Measurements from ENCODE around the gene ZC3H18. TPM values are rescaled to one million over a fixed set of nuclear protein-coding genes. Genes with fewer than 3 reads are reported as not detected.
"Not testable (repeated sequence)": the region's sequence is repeated elsewhere in the genome, so short reads cannot be mapped to it uniquely, and the experiment has no call there.

Gene ZC3H18
- total RNA-seq, 1 donor: 13.5 TPM

GRCh38 chr16:88600539-88600896, 30.3 kb downstream of the ZC3H18 start:
- no peak for DNase-seq (ENCODE audit: low read depth in 2 of 3, low spot score in 2 of 3)

- no peak for DNase-seq (ENCODE audit: low read depth in 2 of 3, low spot score in 2 of 3)
Observed at GRCh38 chr16:88601313-88602036, 31.3 kb downstream of the ZC3H18 start.

- no peak for DNase-seq (ENCODE audit: low read depth in 2 of 3, low spot score in 2 of 3)
Observed at GRCh38 chr16:88602091-88602490, 31.9 kb downstream of the ZC3H18 start.

GRCh38 chr16:88605186-88606147, 35.3 kb downstream of the ZC3H18 start:
- no peak for DNase-seq (ENCODE audit: low read depth in 2 of 3, low spot score in 2 of 3)

- no peak for DNase-seq (ENCODE audit: low read depth in 2 of 3, low spot score in 2 of 3)
Observed at GRCh38 chr16:88606148-88606757, 36.0 kb downstream of the ZC3H18 start.

- DNase-seq (ENCODE audit: low read depth in 2 of 3, low spot score in 2 of 3): no peak
Observed at GRCh38 chr16:88608076-88608475, 37.9 kb downstream of the ZC3H18 start.

- not testable (repeated sequence) for DNase-seq (ENCODE audit: low read depth in 2 of 3, low spot score in 2 of 3)
Observed at GRCh38 chr16:88609426-88609825, 39.2 kb downstream of the ZC3H18 start.

- DNase-seq (ENCODE audit: low read depth in 2 of 3, low spot score in 2 of 3): no peak
Observed at GRCh38 chr16:88610080-88610479, 39.9 kb downstream of the ZC3H18 start.

GRCh38 chr16:88610909-88611812, 41.0 kb downstream of the ZC3H18 start:
- DNase-seq (ENCODE audit: low read depth in 2 of 3, low spot score in 2 of 3): no peak

GRCh38 chr16:88613293-88613692, 43.1 kb downstream of the ZC3H18 start:
- no peak for DNase-seq (ENCODE audit: low read depth in 2 of 3, low spot score in 2 of 3)

GRCh38 chr16:88613911-88614817, 44.0 kb downstream of the ZC3H18 start:
- no peak for DNase-seq (ENCODE audit: low read depth in 2 of 3, low spot score in 2 of 3)

- DNase-seq (ENCODE audit: low read depth in 2 of 3, low spot score in 2 of 3): no peak
Observed at GRCh38 chr16:88614818-88615580, 44.8 kb downstream of the ZC3H18 start.

GRCh38 chr16:88616320-88616719, 46.1 kb downstream of the ZC3H18 start:
- DNase-seq (ENCODE audit: low read depth in 2 of 3, low spot score in 2 of 3): no peak

GRCh38 chr16:88616736-88617135, 46.5 kb downstream of the ZC3H18 start:
- DNase-seq (ENCODE audit: low read depth in 2 of 3, low spot score in 2 of 3): no peak

- DNase-seq (ENCODE audit: low read depth in 2 of 3, low spot score in 2 of 3): no peak
Observed at GRCh38 chr16:88617268-88618031, 47.2 kb downstream of the ZC3H18 start.

GRCh38 chr16:88618182-88618955, 48.2 kb downstream of the ZC3H18 start:
- no peak for DNase-seq (ENCODE audit: low read depth in 2 of 3, low spot score in 2 of 3)
